Kidney (tissue), 14 donors: Measurements from ENCODE around the gene NLRP4. TPM values are rescaled to one million over a fixed set of nuclear protein-coding genes. Genes with fewer than 3 reads are reported as not detected.

Experiments used
- DNase-seq, 5 donors: peaks; one replicate each; pipeline ENCODE4 v3.0.0-alpha.2; 2013 to 2020
- FAIRE-seq: peaks from 2 replicates; lab custom pipeline; 2012; peaks lifted over from hg19 to GRCh38; lab: Jason Lieb, UNC
- H3K27ac ChIP-seq, 2 donors: one replicate each; pipeline ENCODE4 v1.7.0; 2013; ENCODE audit warnings: low read depth in 2 of 2, low read length in 2 of 2, inconsistent platforms in 1 of 2
- H3K27me3 ChIP-seq: one replicate; pipeline ENCODE4 v1.7.1; 2013; ENCODE audit warnings: low read length, inconsistent platforms; ENCODE audit not compliant: control insufficient read depth, insufficient read depth
- H3K36me3 ChIP-seq, 3 donors: one replicate each; pipeline versions ENCODE4 v1.7.0 to v1.7.1; 2013; ENCODE audit warnings: low read length in 3 of 3, control low read depth in 1 of 3, inconsistent platforms in 1 of 3; ENCODE audit not compliant: insufficient read depth in 3 of 3, control insufficient read depth in 2 of 3
- H3K4me1 ChIP-seq, 3 donors: one replicate each; pipeline versions ENCODE4 v1.7.0 to v1.7.1; 2013; ENCODE audit warnings: low read length in 3 of 3, inconsistent platforms in 1 of 3, low read depth in 1 of 3; ENCODE audit not compliant: control insufficient read depth in 2 of 3, insufficient read depth in 2 of 3
- H3K4me3 ChIP-seq, 3 donors: one replicate each; pipeline versions ENCODE4 v1.7.0 to v1.8.1; 2013; ENCODE audit warnings: low read length in 3 of 3, control low read depth in 1 of 3, inconsistent platforms in 1 of 3
- H3K9ac ChIP-seq, 3 donors: one replicate each; pipeline versions ENCODE4 v1.7.0 to v1.7.1; 2013; ENCODE audit warnings: low read length in 3 of 3, control low read depth in 1 of 3, inconsistent platforms in 1 of 3
- H3K9me3 ChIP-seq, 3 donors: one replicate each; pipeline versions ENCODE4 v1.7.0 to v1.7.1; 2013; ENCODE audit warnings: low read length in 3 of 3, control low read depth in 1 of 3, inconsistent platforms in 1 of 3; ENCODE audit not compliant: control insufficient read depth in 2 of 3, insufficient read depth in 1 of 3
- intact Hi-C: fragments of 100-400 bp; cut with DNase I; formaldehyde crosslinking; loops from one replicate; pipeline ENCODE4 v1.11.1; 2022
- polyA plus RNA-seq: library from polyadenylated mRNA; stranded (reverse); fragments of 350-450 nt; fragmentation: Illumina TruSeq; extraction: RNeasy Lipid Tissue Mini Kit (QIAGEN cat#74804); gene quantifications from one replicate; pipeline ENCODE4 v1.2.3, GENCODE V29; 2014; ENCODE audit warnings: low read depth, low replicate concordance; ENCODE audit not compliant: insufficient read depth
- total RNA-seq: library from RNA; stranded (reverse); fragmentation: NEBNext Ultra II Directional; extraction: Animal tissue kit (Norgen Biotek cat#: 25700); gene quantifications from one replicate; pipeline ENCODE4 v1.2.1, GENCODE V29; 2021
- TF ChIP-seq, protein P1 (sequence below): IDR thresholded peaks from 3 replicates; pipeline ENCODE4 v1.5.1; 2012; ENCODE audit warnings: mild to moderate bottlenecking, moderate library complexity, borderline replicate concordance; ENCODE audit not compliant: insufficient read depth; ENCODE audit errors: extremely low read depth
- donor health status: control.
- donor health status: control.
- donor health status: control.
- donor health status: control.
- donor health status: control.
- donor health status: DM: yes; HTN: yes; CAD: no.
- donor health status: Normal renal cell carcinoma (clear cell type).

The NLRP4 gene
- total and polyA plus RNA-seq, 2 donors from 2014 or later, result 0.06 TPM; not detected in 1

GRCh38 chr19:55877211-55877610, 40.9 kb downstream of the NLRP4 start:
- TF ChIP-seq, protein P1, sequence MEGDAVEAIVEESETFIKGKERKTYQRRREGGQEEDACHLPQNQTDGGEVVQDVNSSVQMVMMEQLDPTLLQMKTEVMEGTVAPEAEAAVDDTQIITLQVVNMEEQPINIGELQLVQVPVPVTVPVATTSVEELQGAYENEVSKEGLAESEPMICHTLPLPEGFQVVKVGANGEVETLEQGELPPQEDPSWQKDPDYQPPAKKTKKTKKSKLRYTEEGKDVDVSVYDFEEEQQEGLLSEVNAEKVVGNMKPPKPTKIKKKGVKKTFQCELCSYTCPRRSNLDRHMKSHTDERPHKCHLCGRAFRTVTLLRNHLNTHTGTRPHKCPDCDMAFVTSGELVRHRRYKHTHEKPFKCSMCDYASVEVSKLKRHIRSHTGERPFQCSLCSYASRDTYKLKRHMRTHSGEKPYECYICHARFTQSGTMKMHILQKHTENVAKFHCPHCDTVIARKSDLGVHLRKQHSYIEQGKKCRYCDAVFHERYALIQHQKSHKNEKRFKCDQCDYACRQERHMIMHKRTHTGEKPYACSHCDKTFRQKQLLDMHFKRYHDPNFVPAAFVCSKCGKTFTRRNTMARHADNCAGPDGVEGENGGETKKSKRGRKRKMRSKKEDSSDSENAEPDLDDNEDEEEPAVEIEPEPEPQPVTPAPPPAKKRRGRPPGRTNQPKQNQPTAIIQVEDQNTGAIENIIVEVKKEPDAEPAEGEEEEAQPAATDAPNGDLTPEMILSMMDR, result no peak
- intact Hi-C loops, result no loop called here
- Histone ChIP-seq H3K4me3 (no peak overlapping the region), H3K27me3 (no peaks in the 10 kb centered on the region), H3K27ac (no peak overlapping the region), H3K9me3 (peaks cover 0 to 12% (median 0%) of the 10 kb centered on the region in 3 donors), H3K4me1 (no peaks in the 10 kb centered on the region), H3K9ac (no peak overlapping the region), H3K36me3 (no peaks in the 10 kb centered on the region)
- DNase-seq (no peak), FAIRE-seq (no peak)

DNA sequence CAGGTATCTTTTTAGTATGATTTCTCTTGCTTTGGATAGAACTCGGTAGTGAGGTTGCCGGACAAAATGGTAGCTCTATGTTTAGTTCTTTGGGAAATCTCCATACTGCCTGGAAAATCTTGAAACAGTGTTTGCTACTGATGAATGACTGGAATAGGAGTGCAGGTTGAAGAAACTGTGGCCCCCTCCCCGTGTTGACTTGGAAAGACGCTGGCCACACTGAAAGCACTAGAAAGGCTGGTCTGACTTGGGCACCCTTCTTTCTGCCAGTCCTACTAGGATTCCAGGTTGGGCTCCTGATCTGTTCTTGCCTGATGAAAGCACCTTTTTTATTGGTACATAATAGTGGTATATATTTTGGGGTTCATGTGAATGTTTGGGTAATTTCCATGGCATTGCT, 46.3 kb downstream of the NLRP4 start:
- no peak overlapping the region for H3K9ac ChIP-seq
- FAIRE-seq (no peak), DNase-seq (no peak)
- H3K36me3 ChIP-seq, result no peaks in the 10 kb centered on the region
- H3K27ac ChIP-seq, result no peak overlapping the region
- no peak overlapping the region for H3K4me3 ChIP-seq
- TF ChIP-seq, protein P1, result no peak
- no peaks in the 10 kb centered on the region for H3K4me1 ChIP-seq
- H3K9me3 ChIP-seq, result peaks cover 0 to 12% (median 0%) of the 10 kb centered on the region in 3 donors
- no peaks in the 10 kb centered on the region for H3K27me3 ChIP-seq
- intact Hi-C loops, result no loop called here

GRCh38 chr19:55898911-55899310, 62.6 kb downstream of the NLRP4 start:
- no peaks in the 10 kb centered on the region for H3K36me3 ChIP-seq
- no peak overlapping the region for H3K9ac ChIP-seq
- no peak for DNase-seq
- intact Hi-C loops, result no loop called here
- no peak overlapping the region for H3K4me3 ChIP-seq
- H3K27ac ChIP-seq, result no peak overlapping the region
- H3K9me3 ChIP-seq, result no peaks in the 10 kb centered on the region
- TF ChIP-seq, protein P1, result no peak
- H3K4me1 ChIP-seq, result no peaks in the 10 kb centered on the region
- FAIRE-seq, result no peak
- H3K27me3 ChIP-seq, result no peaks in the 10 kb centered on the region
